Gastrocnemius medialis (tissue), 4 donors: Measurements from ENCODE around the gene PDLIM7. TPM values are rescaled to one million over a fixed set of nuclear protein-coding genes. Genes with fewer than 3 reads are reported as not detected.

Experiments
- ATAC-seq, 2 donors: fragments of 150-250 bp; one replicate each; pipeline ENCODE4 v1.9.1; 2016
- DNase-seq, 2 donors: peaks; one replicate each; pipeline ENCODE4 v3.0.0-alpha.2; 2019
- H3K27ac ChIP-seq, 4 donors: fragments of 200-600 bp; sonication (generic); 1 replicate in 1 of 4; 2 replicates in 3 of 4; pipeline ENCODE4 v1.5.1; 2016 to 2018; ENCODE audit warnings: mild to moderate bottlenecking in 2 of 4, moderate library complexity in 1 of 4
- H3K27me3 ChIP-seq, 3 donors: fragments of 200-600 bp; sonication (generic) in 2 of 3; 1 replicate in 1 of 3; 2 replicates in 2 of 3; pipeline versions ENCODE4 v1.5.1 to v1.6.0; 2016 to 2019; ENCODE audit warnings: mild to moderate bottlenecking in 1 of 3, moderate library complexity in 1 of 3
- H3K36me3 ChIP-seq, 2 donors: fragments of 200-600 bp; sonication (generic) in 1 of 2; one replicate each; pipeline ENCODE4 v1.5.1; 2017 to 2018
- H3K4me1 ChIP-seq, 2 donors: fragments of 200-600 bp; sonication (generic) in 1 of 2; one replicate each; pipeline ENCODE4 v1.5.1; 2016 to 2017; ENCODE audit warnings: mild to moderate bottlenecking in 2 of 2
- H3K4me3 ChIP-seq, 4 donors: fragments of 200-600 bp; sonication (generic) in 3 of 4; 1 replicate in 1 of 4; 2 replicates in 3 of 4; pipeline ENCODE4 v1.5.1; 2016 to 2019; ENCODE audit warnings: mild to moderate bottlenecking in 2 of 4
- H3K9me3 ChIP-seq, 3 donors: fragments of 200-600 bp; sonication (generic) in 2 of 3; 1 replicate in 1 of 3; 2 replicates in 2 of 3; pipeline ENCODE4 v1.5.1; 2016 to 2019
- CTCF ChIP-seq, 5 experiments: fragments of 450-650 bp in 3 of 5; fragments of 200-600 bp in 2 of 5; sonication (generic) in 2 of 5; IDR thresholded peaks in 4 of 5; conservative IDR thresholded peaks in 1 of 5; 1 replicate in 4 of 5; 2 replicates in 1 of 5; pipeline ENCODE4 v1.5.1; 2016 to 2019; ENCODE audit warnings: antibody characterized with exemption in 5 of 5, mild to moderate bottlenecking in 3 of 5, moderate library complexity in 3 of 5
- POLR2A ChIP-seq, 2 donors: fragments of 450-650 bp; IDR thresholded peaks; one replicate each; pipeline ENCODE4 v1.6.1; 2017; ENCODE audit warnings: antibody characterized with exemption in 2 of 2, mild to moderate bottlenecking in 2 of 2, moderate library complexity in 2 of 2
- in situ Hi-C, 4 donors: fragments of 200-750 bp; cut with MboI; loops; one replicate each; pipeline versions ENCODE4 v1.15.0 to v1.8.0; 2017; ENCODE audit warnings: low sequenced_read_pairs in 4 of 4
- intact Hi-C: fragments of 100-400 bp; cut with DNase I; formaldehyde crosslinking; loops from one replicate; pipeline ENCODE4 v1.15.1; 2023; ENCODE audit warnings: low total_unique reads
- total RNA-seq, 4 donors: library from RNA; depleted of rRNA; stranded (reverse); fragments of >200 nt; gene quantifications; one replicate each; pipeline versions ENCODE4 v1.1.0 to v1.2.3, GENCODE V29; 2016

Gene PDLIM7
- total RNA-seq, 4 donors from 2014 or later = 132 to 244 (median 220) TPM

GRCh38 chr5:177483042-177483441 is 14.4 kb downstream of the PDLIM7 start:
- H3K36me3 ChIP-seq = peaks cover 0 to 19% of the 10 kb centered on the region in 2 donors
- peak overlapping the region; percentile 80 to 84 (median 82) for H3K27ac ChIP-seq
- no peaks in the 10 kb centered on the region for H3K27me3 ChIP-seq
- no peak for TF ChIP-seq POLR2A (IDR thresholded peaks at IDR 0.05)
- TF ChIP-seq CTCF (IDR thresholded peaks at IDR 0.05 in 4 of 5, conservative IDR thresholded peaks at IDR 0.05 in 1 of 5) = no peak
- ATAC-seq = no peak
- H3K9me3 ChIP-seq = no peaks in the 10 kb centered on the region
- in situ Hi-C loops = no loop called here
- intact Hi-C loops = no loop called here
- H3K4me3 ChIP-seq = no peak overlapping the region
- H3K4me1 ChIP-seq = peaks cover 48 to 65% of the 10 kb centered on the region in 2 donors
- no peak for DNase-seq

GRCh38 chr5:177482359-177482795 is 15.0 kb downstream of the PDLIM7 start:
- H3K36me3 ChIP-seq = peaks cover 0 to 12% of the 10 kb centered on the region in 2 donors

GRCh38 chr5:177479774-177480173 is 17.6 kb downstream of the PDLIM7 start:
- peaks cover 0 to 7% of the 10 kb centered on the region in 2 donors for H3K36me3 ChIP-seq
- H3K9me3 ChIP-seq = no peaks in the 10 kb centered on the region
- intact Hi-C loops (loop anchor here (1.0 to 2.0 kb wide), 2 partner anchors 18 to 23 kb away; partner anchors contain the start of gene PDLIM7), in situ Hi-C loops (no loop called here)
- H3K27me3 ChIP-seq = no peaks in the 10 kb centered on the region
- peak overlapping the region; percentile 81 to 96 (median 87) for H3K27ac ChIP-seq
- H3K4me3 ChIP-seq = no peak overlapping the region
- peak in 1 of 2 donors; percentile 21 for ATAC-seq
- no peak for TF ChIP-seq CTCF (IDR thresholded peaks at IDR 0.05 in 4 of 5, conservative IDR thresholded peaks at IDR 0.05 in 1 of 5)
- no peak for TF ChIP-seq POLR2A (IDR thresholded peaks at IDR 0.05)
- peaks cover 34 to 58% of the 10 kb centered on the region in 2 donors for H3K4me1 ChIP-seq
- DNase-seq = no peak

More at GRCh38 chr5:177482359-177482795, 15.0 kb downstream of the PDLIM7 start:
- H3K9me3 ChIP-seq = no peaks in the 10 kb centered on the region
- H3K4me1 ChIP-seq = peaks cover 49 to 70% of the 10 kb centered on the region in 2 donors
- intact Hi-C loops = no loop called here
- H3K27ac ChIP-seq = peak overlapping the region in 3 of 4 donors; percentile 81 to 96 (median 83)
- in situ Hi-C loops = no loop called here
- TF ChIP-seq POLR2A (IDR thresholded peaks at IDR 0.05) (no peak), CTCF (IDR thresholded peaks at IDR 0.05 in 4 of 5, conservative IDR thresholded peaks at IDR 0.05 in 1 of 5) (no peak)
- no peak overlapping the region for H3K4me3 ChIP-seq
- DNase-seq (no peak), ATAC-seq (no peak)
- no peaks in the 10 kb centered on the region for H3K27me3 ChIP-seq

GRCh38 chr5:177478711-177479646 is 18.4 kb downstream of the PDLIM7 start:
- H3K36me3 ChIP-seq = peaks cover 0 to 7% of the 10 kb centered on the region in 2 donors
- intact Hi-C loops = loop anchor here (1.0 to 2.0 kb wide), 2 partner anchors 18 to 22 kb away; partner anchors contain the start of gene PDLIM7
- H3K27ac ChIP-seq = peak overlapping the region; percentile 81 to 96 (median 87)
- peak; percentile 83 to 92 for DNase-seq
- ATAC-seq = peak; percentile 82 to 88
- H3K27me3 ChIP-seq = no peaks in the 10 kb centered on the region
- no peaks in the 10 kb centered on the region for H3K9me3 ChIP-seq
- peaks cover 26 to 50% of the 10 kb centered on the region in 2 donors for H3K4me1 ChIP-seq
- in situ Hi-C loops = no loop called here
- no peak overlapping the region for H3K4me3 ChIP-seq
- no peak for TF ChIP-seq CTCF (IDR thresholded peaks at IDR 0.05 in 4 of 5, conservative IDR thresholded peaks at IDR 0.05 in 1 of 5)
- no peak for TF ChIP-seq POLR2A (IDR thresholded peaks at IDR 0.05)
